ENCODE measurements around the gene WAS. TPM values are rescaled to one million over a fixed set of nuclear protein-coding genes. Genes with fewer than 3 reads are reported as not detected.

WAS gene
- total and polyA plus RNA-seq, 2 of the 8 experiments (the other 6 are each of a cell fraction or from before 2014, with no cell fraction given) = 0.63 to 0.65 TPM

DNA sequence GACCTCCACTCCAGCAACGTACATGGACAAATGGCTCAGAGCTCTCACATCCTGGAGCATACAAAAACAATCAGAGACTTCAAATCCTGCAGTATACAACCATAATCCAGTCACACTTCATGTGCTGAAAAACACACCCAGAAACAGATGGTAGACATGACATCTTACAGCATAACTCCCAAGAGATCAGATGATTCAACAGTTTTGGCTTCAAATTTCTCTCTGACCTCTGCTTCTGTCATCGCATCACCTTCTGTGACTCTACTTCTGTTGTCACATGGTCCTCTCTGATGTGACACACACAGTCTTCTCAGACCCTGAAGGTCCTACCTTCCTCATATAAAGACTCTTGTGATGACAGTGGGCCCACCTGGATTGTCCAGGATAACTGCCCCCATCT lies 31.5 kb downstream of the WAS start (continued):
- no peak for TF ChIP-seq BCL11A (IDR thresholded peaks at IDR 0.05; ENCODE audit: low read depth in 2 of 2, low read length in 2 of 2)
- TF ChIP-seq CBX8 (IDR thresholded peaks at IDR 0.05; ENCODE audit: borderline replicate concordance, low read depth, low read length) = no peak
- no peak for TF ChIP-seq POLR2A (IDR thresholded peaks at IDR 0.05; ENCODE audit: control extremely low read depth in 1 of 2, low read depth in 2 of 2, low read length in 2 of 2)
- TF ChIP-seq TCF12 (IDR thresholded peaks at IDR 0.05; ENCODE audit: low read depth, low read length) = no peak
- TF ChIP-seq BRCA1 (IDR thresholded peaks at IDR 0.05; ENCODE audit: low read depth, low read length) = no peak
- TF ChIP-seq POU5F1 (IDR thresholded peaks at IDR 0.05; ENCODE audit: low read depth, low read length) = no peak

Data from H1 (cell line).